Neuronal stem cell (in vitro differentiated cells): ENCODE results near the gene YIPF1.
"Not testable (repeated sequence)": the region's sequence is repeated elsewhere in the genome, so short reads cannot be mapped to it uniquely, and the experiment has no call there.

ENCODE experiments used
- DNase-seq: peaks from one replicate; pipeline ENCODE4 v3.0.0-alpha.2; 2013; ENCODE audit warnings: low spot score
- H2AFZ ChIP-seq: one replicate; pipeline ENCODE4 v1.6.1; 2013; ENCODE audit warnings: mild to moderate bottlenecking, low read length, inconsistent platforms
- H2AK5ac ChIP-seq: 2 replicates; pipeline ENCODE4 v1.6.1; 2013; ENCODE audit warnings: low read depth, mild to moderate bottlenecking, inconsistent platforms, low read length, moderate library complexity, mixed read lengths
- H2BK120ac ChIP-seq: 2 replicates; pipeline ENCODE4 v1.6.1; 2013; ENCODE audit warnings: low read depth, mild to moderate bottlenecking, inconsistent platforms, low read length, moderate library complexity, mixed read lengths
- H2BK12ac ChIP-seq: one replicate; pipeline ENCODE4 v1.6.1; 2013; ENCODE audit warnings: low read length, inconsistent platforms
- H2BK15ac ChIP-seq: 2 replicates; pipeline ENCODE4 v1.6.1; 2013; ENCODE audit warnings: mild to moderate bottlenecking, low read length, inconsistent platforms, mixed read lengths
- H2BK5ac ChIP-seq: one replicate; pipeline ENCODE4 v1.6.1; 2013; ENCODE audit warnings: inconsistent platforms, mild to moderate bottlenecking, low read length, moderate library complexity
- H3K14ac ChIP-seq: one replicate; pipeline ENCODE4 v1.6.1; 2013; ENCODE audit warnings: low read length, inconsistent platforms
- H3K18ac ChIP-seq: 2 replicates; pipeline ENCODE4 v1.6.1; 2013; ENCODE audit warnings: low read length, inconsistent platforms
- H3K23ac ChIP-seq: 2 replicates; pipeline ENCODE4 v1.6.1; 2013; ENCODE audit warnings: low read depth, mild to moderate bottlenecking, mixed read lengths, low read length, inconsistent platforms; ENCODE audit not compliant: poor library complexity
- H3K27ac ChIP-seq: replicated peaks from 3 replicates; pipeline ENCODE4 v1.5.1; 2013; ENCODE audit warnings: low read length, inconsistent platforms
- H3K27me3 ChIP-seq, 3 experiments: 2 replicates each; pipeline ENCODE4 v1.6.1; 2013; ENCODE audit warnings: low read length in 3 of 3, mild to moderate bottlenecking in 2 of 3, inconsistent platforms in 1 of 3, low read depth in 1 of 3, mixed read lengths in 1 of 3, moderate library complexity in 1 of 3; ENCODE audit not compliant: control insufficient read depth in 3 of 3, insufficient read depth in 3 of 3
- H3K36me3 ChIP-seq, 2 donors: replicated peaks in 1 of 2; 2 replicates each; pipeline ENCODE4 v1.6.1; 2013; ENCODE audit warnings: low read length in 2 of 2; ENCODE audit not compliant: control insufficient read depth in 2 of 2, insufficient read depth in 2 of 2
- H3K4ac ChIP-seq: 2 replicates; pipeline ENCODE4 v1.6.1; 2013; ENCODE audit warnings: inconsistent platforms, mild to moderate bottlenecking, low read length, moderate library complexity
- H3K4me1 ChIP-seq, 2 donors: 1 replicate in 1 of 2; 2 replicates in 1 of 2; pipeline ENCODE4 v1.6.1; 2013; ENCODE audit warnings: low read length in 2 of 2, low read depth in 1 of 2; ENCODE audit not compliant: control insufficient read depth in 2 of 2, insufficient read depth in 1 of 2
- H3K4me2 ChIP-seq: one replicate; pipeline ENCODE4 v1.6.1; 2013; ENCODE audit warnings: mild to moderate bottlenecking, low read length, inconsistent platforms; ENCODE audit not compliant: insufficient read depth, poor library complexity, severe bottlenecking
- H3K4me3 ChIP-seq, 2 donors: 2 replicates each; pipeline ENCODE4 v1.5.1; 2013; ENCODE audit warnings: low read length in 2 of 2, mild to moderate bottlenecking in 2 of 2, inconsistent platforms in 1 of 2, moderate library complexity in 1 of 2
- H3K79me1 ChIP-seq: one replicate; pipeline ENCODE4 v1.6.1; 2013; ENCODE audit warnings: low read depth, mild to moderate bottlenecking, inconsistent platforms, low read length, moderate library complexity
- H3K9ac ChIP-seq: one replicate; pipeline ENCODE4 v1.6.1; 2013; ENCODE audit warnings: mild to moderate bottlenecking, low read depth, low read length, inconsistent platforms; ENCODE audit not compliant: poor library complexity
- H3K9me3 ChIP-seq, 2 donors: replicated peaks in 1 of 2; 2 replicates each; pipeline versions ENCODE3 to v1.6.1; 2013; ENCODE audit warnings: low read length in 2 of 2, mild to moderate bottlenecking in 2 of 2, inconsistent platforms in 1 of 2, low read depth in 1 of 2, mixed read lengths in 1 of 2, moderate library complexity in 1 of 2; ENCODE audit not compliant: control insufficient read depth in 2 of 2, insufficient read depth in 1 of 2
- H4K8ac ChIP-seq: one replicate; pipeline ENCODE4 v1.6.1; 2013; ENCODE audit warnings: low read depth, mild to moderate bottlenecking, inconsistent platforms, low read length, moderate library complexity
- H4K91ac ChIP-seq: one replicate; pipeline ENCODE4 v1.6.1; 2013; ENCODE audit warnings: low read length, low read depth, mild to moderate bottlenecking, inconsistent platforms; ENCODE audit not compliant: poor library complexity
- WGBS, 2 donors: extraction: QIAGEN DNeasy Blood & Tissue Kit; methylation state at CpG; one replicate each; pipeline ENCODE4 v1.1.7; 2013; ENCODE audit warnings: missing lambda C conversion rate in 2 of 2, mixed read lengths in 1 of 2; ENCODE audit not compliant: insufficient read length in 2 of 2, insufficient replicate concordance in 1 of 2; ENCODE audit errors: extremely low coverage in 2 of 2; 5-methylcytosine and 5-hydroxymethylcytosine counted together

The YIPF1 gene

DNA sequence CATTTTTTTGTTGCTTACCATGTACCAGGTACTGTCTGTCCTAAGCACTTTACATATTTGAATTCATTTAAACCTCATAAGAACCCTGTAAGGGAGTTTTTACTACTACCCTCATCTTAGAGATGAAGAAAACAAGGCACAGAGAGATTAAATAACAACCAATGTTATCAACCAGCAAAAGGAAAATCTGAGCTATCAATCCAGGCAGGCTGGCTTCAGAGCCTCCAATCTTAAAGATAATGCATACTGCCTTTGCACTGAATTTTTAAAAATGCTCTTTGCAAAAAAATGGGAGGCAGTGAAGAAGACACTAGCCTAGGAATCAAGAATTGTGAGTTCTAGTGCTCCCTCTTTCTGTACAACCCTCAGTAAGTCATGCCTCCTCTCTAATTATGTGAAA lies 70.2 kb downstream of the YIPF1 start:
- no peak overlapping the region for H2BK12ac ChIP-seq
- H2BK120ac ChIP-seq, result no peak overlapping the region
- H3K4me2 ChIP-seq, result no peak overlapping the region
- no peak overlapping the region for H2AK5ac ChIP-seq
- H3K18ac ChIP-seq, result no peak overlapping the region
- H3K79me1 ChIP-seq, result peaks cover 4% of the 10 kb centered on the region
- no peak overlapping the region for H3K23ac ChIP-seq
- H3K9ac ChIP-seq, result no peak overlapping the region
- no peak overlapping the region for H3K4ac ChIP-seq
- no peak overlapping the region for H2BK5ac ChIP-seq
- no peak overlapping the region for H2BK15ac ChIP-seq
- H3K27ac ChIP-seq, result no peak overlapping the region
- peaks cover 0 to 6% of the 10 kb centered on the region in 2 donors for H3K9me3 ChIP-seq
- no peak overlapping the region for H4K8ac ChIP-seq
- DNase-seq, result no peak
- H3K4me1 ChIP-seq, result no peaks in the 10 kb centered on the region
- no peak overlapping the region for H3K4me3 ChIP-seq
- H2AFZ ChIP-seq, result no peak overlapping the region
- no peaks in the 10 kb centered on the region for H3K27me3 ChIP-seq
- H4K91ac ChIP-seq, result no peak overlapping the region
- no peak overlapping the region for H3K14ac ChIP-seq
- peaks cover 7 to 78% of the 10 kb centered on the region in 2 donors for H3K36me3 ChIP-seq

DNA sequence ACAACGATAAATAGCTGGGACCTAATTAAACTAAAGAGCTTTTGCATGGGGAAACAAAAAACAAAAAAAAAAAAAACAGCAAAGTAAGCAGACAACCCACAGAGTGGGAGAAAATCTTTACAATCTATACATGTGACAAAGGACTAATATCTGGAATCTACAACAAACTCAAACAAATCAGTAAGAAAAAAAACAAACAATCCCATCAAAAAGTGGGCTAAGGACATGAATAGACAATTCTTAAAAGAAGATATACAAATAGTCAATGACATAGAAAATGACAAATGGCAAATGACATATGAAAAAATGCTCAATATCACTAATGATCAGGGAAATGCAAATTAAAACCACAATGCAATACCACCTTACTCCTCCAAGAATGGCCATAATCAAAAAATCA lies 73.0 kb downstream of the YIPF1 start:
- H2AK5ac ChIP-seq, H3K23ac ChIP-seq, H3K4me1 ChIP-seq, H3K4me2 ChIP-seq, DNase-seq, H2BK120ac ChIP-seq, H2BK12ac ChIP-seq, H3K79me1 ChIP-seq, H3K27ac ChIP-seq, H3K14ac ChIP-seq, H2BK5ac ChIP-seq, H2AFZ ChIP-seq, H3K9ac ChIP-seq, H3K27me3 ChIP-seq, H4K91ac ChIP-seq, H4K8ac ChIP-seq, H3K4ac ChIP-seq, H3K18ac ChIP-seq, H2BK15ac ChIP-seq, H3K4me3 ChIP-seq: not testable (repeated sequence)
- Histone ChIP-seq H3K9me3 (peaks cover 0 to 15% of the 10 kb centered on the region in 2 donors), H3K36me3 (peaks cover 2 to 73% of the 10 kb centered on the region in 2 donors)
- no CpG with 5 or more reads among the region's 1 CpG for WGBS, 2 donors

DNA sequence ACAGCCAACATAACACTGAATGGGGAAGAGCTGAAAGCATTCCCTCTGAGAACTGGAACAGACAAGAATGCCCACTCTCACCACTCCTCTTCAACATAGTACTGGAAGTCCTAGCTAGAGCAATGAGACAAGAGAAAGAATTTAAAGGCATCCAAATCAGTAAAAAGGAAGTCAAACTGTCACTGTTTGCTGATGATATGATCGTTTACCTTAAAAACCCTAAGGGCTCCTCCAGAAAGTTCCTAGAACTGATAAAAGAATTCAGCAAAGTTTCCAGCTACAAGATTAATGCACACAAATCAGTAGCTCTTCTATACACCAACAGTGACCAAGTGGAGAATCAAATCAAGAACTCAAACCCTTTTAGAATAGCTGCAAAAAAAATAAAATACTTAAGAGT lies 74.1 kb downstream of the YIPF1 start:
- Histone ChIP-seq H3K9me3 (peaks cover 0 to 15% of the 10 kb centered on the region in 2 donors), H3K36me3 (peaks cover 6 to 75% of the 10 kb centered on the region in 2 donors)
- H3K4me3 ChIP-seq, H3K79me1 ChIP-seq, H3K4me2 ChIP-seq, H3K27ac ChIP-seq, H3K23ac ChIP-seq, H4K8ac ChIP-seq, H2BK120ac ChIP-seq, H3K14ac ChIP-seq, H4K91ac ChIP-seq, H2AK5ac ChIP-seq, H2BK5ac ChIP-seq, H2BK12ac ChIP-seq, H3K9ac ChIP-seq, H3K4ac ChIP-seq, H2BK15ac ChIP-seq, H3K4me1 ChIP-seq, H2AFZ ChIP-seq, H3K18ac ChIP-seq, H3K27me3 ChIP-seq, DNase-seq: not testable (repeated sequence)
- WGBS, 2 donors, result no CpG with 5 or more reads among the region's 1 CpG

DNA sequence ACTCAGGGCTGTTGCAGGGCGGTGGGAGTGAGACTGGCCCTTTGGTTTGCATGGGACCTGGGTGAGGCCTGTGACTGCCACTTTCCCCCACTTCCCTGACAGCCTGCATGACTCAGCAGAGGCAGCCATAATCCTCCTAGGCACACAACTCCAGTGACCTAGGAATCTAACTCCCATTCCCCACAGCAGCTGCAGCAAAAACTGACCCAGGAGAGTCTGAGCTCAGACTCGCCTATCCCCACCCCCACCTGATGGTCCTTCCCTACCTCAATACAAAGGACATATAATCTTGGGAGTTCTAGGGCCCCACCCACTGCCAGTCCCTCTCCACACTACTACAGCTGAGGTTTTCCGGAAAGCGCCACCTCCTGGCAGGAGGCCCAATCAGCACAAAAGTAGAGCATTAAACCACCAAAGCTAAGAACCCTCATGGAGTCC lies 78.2 kb downstream of the YIPF1 start:
- Histone ChIP-seq H3K4me2 (no peak overlapping the region), H2BK5ac (no peak overlapping the region), H3K23ac (no peak overlapping the region), H3K18ac (no peak overlapping the region), H2AK5ac (no peak overlapping the region), H3K79me1 (no peaks in the 10 kb centered on the region), H3K9me3 (peaks cover 0 to 14% of the 10 kb centered on the region in 2 donors), H3K4me1 (peaks cover 0 to 2% of the 10 kb centered on the region in 2 donors), H2AFZ (no peak overlapping the region), H3K4me3 (no peak overlapping the region), H3K36me3 (peaks cover 3 to 77% of the 10 kb centered on the region in 2 donors), H4K8ac (no peak overlapping the region), H3K27ac (no peak overlapping the region), H2BK12ac (no peak overlapping the region), H2BK120ac (no peak overlapping the region), H3K4ac (no peak overlapping the region), H2BK15ac (no peak overlapping the region), H3K9ac (no peak overlapping the region), H3K14ac (no peak overlapping the region), H4K91ac (no peak overlapping the region), H3K27me3 (no peaks in the 10 kb centered on the region)
- no CpG with 5 or more reads among the region's 4 CpGs for WGBS, 2 donors
- DNase-seq, result no peak
